Activated naive CD4-positive, alpha-beta T cell (primary cell): Measurements from ENCODE around the gene INAVA.
"Not testable (repeated sequence)": the region's sequence is repeated elsewhere in the genome, so short reads cannot be mapped to it uniquely, and the experiment has no call there.

Experiments
- DNase-seq, 4 experiments: peaks; one replicate each; lab custom pipeline; 2025; lab: John Stamatoyannopoulos, UW

INAVA gene

GRCh38 chr1:200963888-200964287 lies 69.2 kb downstream of the INAVA start:
- DNase-seq = not testable (repeated sequence)
